GM23338 (cell line): ENCODE data around the gene ZSWIM5. TPM values are rescaled to one million over a fixed set of nuclear protein-coding genes. Genes with fewer than 3 reads are reported as not detected.

ENCODE experiments used
- ATAC-seq: fragments of 200-7000 bp; cut with Tn5 transposase; 3 replicates; pipeline ENCODE4 v1.9.1; 2020
- DNase-seq: peaks from one replicate; pipeline ENCODE4 v3.0.0-alpha.2; 2015; ENCODE audit warnings: low spot score
- H2AFZ ChIP-seq: fragments of 200-600 bp; sonication (generic); 2 replicates; pipeline ENCODE4 v1.8.0; 2016; ENCODE audit warnings: antibody characterized with exemption, mild to moderate bottlenecking, moderate library complexity
- H3F3A ChIP-seq: fragments of 200-600 bp; sonication (generic); replicated peaks from 2 replicates; pipeline ENCODE4 v1.8.0; 2017; ENCODE audit warnings: antibody characterized with exemption, mixed run types, low read depth
- H3K27ac ChIP-seq: fragments of 200-600 bp; sonication (generic); 2 replicates; pipeline ENCODE4 v1.6.1; 2016; ENCODE audit warnings: low read depth
- H3K27me3 ChIP-seq: fragments of 200-600 bp; sonication (generic); 2 replicates; pipeline ENCODE4 v1.8.0; 2016; ENCODE audit warnings: mild to moderate bottlenecking, mixed run types, moderate library complexity; ENCODE audit not compliant: insufficient read depth
- H3K36me3 ChIP-seq: fragments of 200-600 bp; sonication (generic); 2 replicates; pipeline ENCODE4 v1.8.0; 2016; ENCODE audit warnings: mild to moderate bottlenecking; ENCODE audit not compliant: insufficient read depth
- H3K4me1 ChIP-seq: fragments of 200-600 bp; sonication (generic); 2 replicates; pipeline ENCODE4 v1.8.0; 2016; ENCODE audit warnings: mild to moderate bottlenecking, moderate library complexity; ENCODE audit not compliant: insufficient read depth
- H3K4me2 ChIP-seq: fragments of 200-600 bp; sonication (generic); 2 replicates; pipeline ENCODE4 v1.7.1; 2017; ENCODE audit warnings: mixed run types
- H3K4me3 ChIP-seq: fragments of 200-600 bp; sonication (generic); 2 replicates; pipeline ENCODE4 v1.6.1; 2016; ENCODE audit warnings: mixed run types
- H3K79me2 ChIP-seq: fragments of 200-600 bp; sonication (generic); replicated peaks from 2 replicates; pipeline ENCODE4 v1.8.0; 2017; ENCODE audit warnings: mild to moderate bottlenecking; ENCODE audit not compliant: insufficient read depth
- H3K9me2 ChIP-seq: fragments of 200-600 bp; sonication (generic); 2 replicates; pipeline ENCODE4 v1.8.0; 2017; ENCODE audit not compliant: insufficient read depth
- H4K20me1 ChIP-seq: fragments of 200-600 bp; sonication (generic); replicated peaks from 2 replicates; pipeline ENCODE4 v1.8.0; 2017; ENCODE audit warnings: mild to moderate bottlenecking; ENCODE audit not compliant: insufficient read depth
- H3K27ac Mint-ChIP-seq: 2 replicates; pipeline ENCODE4 v1.8.0; 2020; ENCODE audit warnings: inconsistent platforms, mild to moderate bottlenecking, moderate library complexity, mixed read lengths
- H3K27me3 Mint-ChIP-seq: 3 replicates; pipeline ENCODE4 v1.8.0; 2022; ENCODE audit warnings: low read depth, mild to moderate bottlenecking, moderate library complexity, mixed read lengths, inconsistent platforms; ENCODE audit not compliant: insufficient read depth, poor library complexity
- H3K36me3 Mint-ChIP-seq: 3 replicates; pipeline ENCODE4 v1.8.0; 2021; ENCODE audit warnings: low read depth, mild to moderate bottlenecking, inconsistent platforms, moderate library complexity, mixed read lengths
- H3K4me1 Mint-ChIP-seq: 3 replicates; pipeline ENCODE4 v1.8.0; 2020; ENCODE audit warnings: mild to moderate bottlenecking, inconsistent platforms, mixed read lengths
- H3K4me3 Mint-ChIP-seq: 3 replicates; pipeline ENCODE4 v1.8.0; 2021; ENCODE audit warnings: moderate library complexity, mild to moderate bottlenecking, inconsistent platforms, mixed read lengths
- H3K9me3 Mint-ChIP-seq: 3 replicates; pipeline ENCODE4 v1.8.0; 2020; ENCODE audit warnings: moderate library complexity, mild to moderate bottlenecking, inconsistent platforms, mixed read lengths
- EZH2 ChIP-seq: fragments of 200-600 bp; sonication (generic); IDR thresholded peaks from one replicate; pipeline ENCODE4 v1.8.0; 2017; ENCODE audit warnings: antibody characterized with exemption, mild to moderate bottlenecking, low read depth; ENCODE audit not compliant: unreplicated experiment
- EZH2phosphoT487 ChIP-seq: fragments of 200-600 bp; sonication (generic); IDR thresholded peaks from one replicate; pipeline ENCODE4 v1.8.1; 2018; ENCODE audit warnings: antibody characterized with exemption; ENCODE audit not compliant: unreplicated experiment
- JUNB ChIP-seq: IDR thresholded peaks from one replicate; pipeline ENCODE4 v1.6.1; 2016; ENCODE audit warnings: antibody characterized with exemption; ENCODE audit not compliant: unreplicated experiment
- STAT1 ChIP-seq: IDR thresholded peaks from one replicate; pipeline ENCODE4 v1.6.1; 2016; ENCODE audit warnings: antibody characterized with exemption; ENCODE audit not compliant: unreplicated experiment
- ZNF331 ChIP-seq: fragments of 250-450 bp; sonication (Bioruptor Pico); IDR thresholded peaks from 2 replicates; pipeline ENCODE4 v1.5.0; 2020; ENCODE audit warnings: low read depth, mild to moderate bottlenecking, moderate library complexity
- polyA plus RNA-seq: library from polyadenylated mRNA; unstranded; fragments of >200 nt; fragmentation: Nextera tagmentation; extraction: Ambion mirVana; gene quantifications from 2 replicates; pipeline ENCODE4 v1.2.1, GENCODE V29; 2016
- total RNA-seq: library from RNA; depleted of rRNA; stranded (reverse); fragments of >200 nt; shearing (Covaris generic); gene quantifications from 2 replicates; pipeline ENCODE4 v1.2.3, GENCODE V29; 2014
- TF ChIP-seq, protein P1 (sequence below): fragments of 250-450 bp; sonication (Bioruptor Pico); IDR thresholded peaks from 2 replicates; pipeline ENCODE4 v1.5.0; 2020; ENCODE audit warnings: mild to moderate bottlenecking, moderate library complexity
- TF ChIP-seq, protein P2 (sequence below): IDR thresholded peaks from 2 replicates; pipeline ENCODE4 v1.6.1; 2016; ENCODE audit warnings: antibody characterized with exemption
- TF ChIP-seq, protein P3 (sequence below): IDR thresholded peaks from one replicate; pipeline ENCODE4 v1.6.1; 2018; ENCODE audit warnings: antibody characterized with exemption; ENCODE audit not compliant: unreplicated experiment

ZSWIM5 gene
- total and polyA plus RNA-seq, 2 experiments from 2014 or later = 0.65 to 3.6 TPM

DNA sequence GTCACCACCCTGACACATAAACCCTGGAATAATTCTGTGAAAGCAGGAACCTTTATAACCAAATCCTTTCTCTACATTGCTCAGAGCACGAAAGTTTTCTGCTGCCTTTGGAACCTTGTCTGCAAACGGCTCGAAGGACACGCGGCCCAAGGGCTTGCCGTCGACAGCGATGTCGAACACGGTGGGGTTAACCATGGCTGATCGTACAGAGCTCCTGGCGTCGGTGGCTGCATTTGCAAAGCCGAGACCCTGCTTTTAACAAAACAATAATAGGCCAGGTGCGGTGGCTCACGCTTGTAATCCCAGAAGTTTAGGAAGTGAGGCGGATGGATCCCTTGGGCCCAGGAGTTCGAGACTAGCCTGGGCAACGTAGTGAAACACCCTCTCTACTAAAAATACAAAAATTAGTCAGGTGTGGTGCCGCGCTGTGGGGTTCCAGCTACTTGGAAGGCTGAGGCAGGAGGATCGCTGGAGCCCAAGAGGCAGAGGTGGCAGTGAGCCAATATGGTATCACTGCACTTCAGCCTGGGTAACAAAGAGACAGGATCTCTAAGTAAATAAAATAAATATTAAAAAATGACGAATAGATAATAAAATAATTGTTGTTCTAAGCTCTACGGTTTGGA is 217.8 kb downstream of the ZSWIM5 start:
- H4K20me1 ChIP-seq = no peaks in the 10 kb centered on the region

More for the DNA sequence above, 217.8 kb downstream of the ZSWIM5 start:
- H3K36me3 Mint-ChIP-seq = no peaks in the 10 kb centered on the region
- Histone ChIP-seq H3K4me1 (no peaks in the 10 kb centered on the region), H3K27me3 (no peaks in the 10 kb centered on the region), H3K4me3 (no peak overlapping the region), H2AFZ (no peak overlapping the region), H3K4me2 (no peak overlapping the region), H3F3A (no peaks in the 10 kb centered on the region), H3K27ac (no peak overlapping the region), H3K9me2 (no peaks in the 10 kb centered on the region), H3K36me3 (no peaks in the 10 kb centered on the region), H3K79me2 (peaks cover 13% of the 10 kb centered on the region)
- DNase-seq (no peak), ATAC-seq (no peak)
- peaks cover 5% of the 10 kb centered on the region for H3K27me3 Mint-ChIP-seq
- no peak for TF ChIP-seq STAT1
- TF ChIP-seq ZNF331 (CRISPR knock-in tag) = no peak
- no peak for TF ChIP-seq JUNB
- no peak for TF ChIP-seq EZH2
- TF ChIP-seq EZH2phosphoT487 = no peak
- TF ChIP-seq, protein P1, sequence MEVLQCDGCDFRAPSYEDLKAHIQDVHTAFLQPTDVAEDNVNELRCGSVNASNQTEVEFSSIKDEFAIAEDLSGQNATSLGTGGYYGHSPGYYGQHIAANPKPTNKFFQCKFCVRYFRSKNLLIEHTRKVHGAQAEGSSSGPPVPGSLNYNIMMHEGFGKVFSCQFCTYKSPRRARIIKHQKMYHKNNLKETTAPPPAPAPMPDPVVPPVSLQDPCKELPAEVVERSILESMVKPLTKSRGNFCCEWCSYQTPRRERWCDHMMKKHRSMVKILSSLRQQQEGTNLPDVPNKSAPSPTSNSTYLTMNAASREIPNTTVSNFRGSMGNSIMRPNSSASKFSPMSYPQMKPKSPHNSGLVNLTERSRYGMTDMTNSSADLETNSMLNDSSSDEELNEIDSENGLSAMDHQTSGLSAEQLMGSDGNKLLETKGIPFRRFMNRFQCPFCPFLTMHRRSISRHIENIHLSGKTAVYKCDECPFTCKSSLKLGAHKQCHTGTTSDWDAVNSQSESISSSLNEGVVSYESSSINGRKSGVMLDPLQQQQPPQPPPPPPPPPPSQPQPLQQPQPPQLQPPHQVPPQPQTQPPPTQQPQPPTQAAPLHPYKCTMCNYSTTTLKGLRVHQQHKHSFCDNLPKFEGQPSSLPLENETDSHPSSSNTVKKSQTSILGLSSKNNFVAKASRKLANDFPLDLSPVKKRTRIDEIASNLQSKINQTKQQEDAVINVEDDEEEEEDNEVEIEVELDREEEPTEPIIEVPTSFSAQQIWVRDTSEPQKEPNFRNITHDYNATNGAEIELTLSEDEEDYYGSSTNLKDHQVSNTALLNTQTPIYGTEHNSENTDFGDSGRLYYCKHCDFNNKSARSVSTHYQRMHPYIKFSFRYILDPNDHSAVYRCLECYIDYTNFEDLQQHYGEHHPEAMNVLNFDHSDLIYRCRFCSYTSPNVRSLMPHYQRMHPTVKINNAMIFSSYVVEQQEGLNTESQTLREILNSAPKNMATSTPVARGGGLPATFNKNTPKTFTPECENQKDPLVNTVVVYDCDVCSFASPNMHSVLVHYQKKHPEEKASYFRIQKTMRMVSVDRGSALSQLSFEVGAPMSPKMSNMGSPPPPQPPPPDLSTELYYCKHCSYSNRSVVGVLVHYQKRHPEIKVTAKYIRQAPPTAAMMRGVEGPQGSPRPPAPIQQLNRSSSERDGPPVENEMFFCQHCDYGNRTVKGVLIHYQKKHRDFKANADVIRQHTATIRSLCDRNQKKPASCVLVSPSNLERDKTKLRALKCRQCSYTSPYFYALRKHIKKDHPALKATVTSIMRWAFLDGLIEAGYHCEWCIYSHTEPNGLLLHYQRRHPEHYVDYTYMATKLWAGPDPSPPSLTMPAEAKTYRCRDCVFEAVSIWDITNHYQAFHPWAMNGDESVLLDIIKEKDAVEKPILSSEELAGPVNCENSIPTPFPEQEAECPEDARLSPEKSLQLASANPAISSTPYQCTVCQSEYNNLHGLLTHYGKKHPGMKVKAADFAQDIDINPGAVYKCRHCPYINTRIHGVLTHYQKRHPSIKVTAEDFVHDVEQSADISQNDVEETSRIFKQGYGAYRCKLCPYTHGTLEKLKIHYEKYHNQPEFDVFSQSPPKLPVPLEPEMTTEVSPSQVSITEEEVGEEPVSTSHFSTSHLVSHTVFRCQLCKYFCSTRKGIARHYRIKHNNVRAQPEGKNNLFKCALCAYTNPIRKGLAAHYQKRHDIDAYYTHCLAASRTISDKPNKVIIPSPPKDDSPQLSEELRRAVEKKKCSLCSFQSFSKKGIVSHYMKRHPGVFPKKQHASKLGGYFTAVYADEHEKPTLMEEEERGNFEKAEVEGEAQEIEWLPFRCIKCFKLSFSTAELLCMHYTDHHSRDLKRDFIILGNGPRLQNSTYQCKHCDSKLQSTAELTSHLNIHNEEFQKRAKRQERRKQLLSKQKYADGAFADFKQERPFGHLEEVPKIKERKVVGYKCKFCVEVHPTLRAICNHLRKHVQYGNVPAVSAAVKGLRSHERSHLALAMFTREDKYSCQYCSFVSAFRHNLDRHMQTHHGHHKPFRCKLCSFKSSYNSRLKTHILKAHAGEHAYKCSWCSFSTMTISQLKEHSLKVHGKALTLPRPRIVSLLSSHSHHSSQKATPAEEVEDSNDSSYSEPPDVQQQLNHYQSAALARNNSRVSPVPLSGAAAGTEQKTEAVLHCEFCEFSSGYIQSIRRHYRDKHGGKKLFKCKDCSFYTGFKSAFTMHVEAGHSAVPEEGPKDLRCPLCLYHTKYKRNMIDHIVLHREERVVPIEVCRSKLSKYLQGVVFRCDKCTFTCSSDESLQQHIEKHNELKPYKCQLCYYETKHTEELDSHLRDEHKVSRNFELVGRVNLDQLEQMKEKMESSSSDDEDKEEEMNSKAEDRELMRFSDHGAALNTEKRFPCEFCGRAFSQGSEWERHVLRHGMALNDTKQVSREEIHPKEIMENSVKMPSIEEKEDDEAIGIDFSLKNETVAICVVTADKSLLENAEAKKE (CRISPR knock-in tag) = no peak
- TF ChIP-seq, protein P2, sequence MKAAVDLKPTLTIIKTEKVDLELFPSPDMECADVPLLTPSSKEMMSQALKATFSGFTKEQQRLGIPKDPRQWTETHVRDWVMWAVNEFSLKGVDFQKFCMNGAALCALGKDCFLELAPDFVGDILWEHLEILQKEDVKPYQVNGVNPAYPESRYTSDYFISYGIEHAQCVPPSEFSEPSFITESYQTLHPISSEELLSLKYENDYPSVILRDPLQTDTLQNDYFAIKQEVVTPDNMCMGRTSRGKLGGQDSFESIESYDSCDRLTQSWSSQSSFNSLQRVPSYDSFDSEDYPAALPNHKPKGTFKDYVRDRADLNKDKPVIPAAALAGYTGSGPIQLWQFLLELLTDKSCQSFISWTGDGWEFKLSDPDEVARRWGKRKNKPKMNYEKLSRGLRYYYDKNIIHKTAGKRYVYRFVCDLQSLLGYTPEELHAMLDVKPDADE = no peak
- TF ChIP-seq, protein P3, sequence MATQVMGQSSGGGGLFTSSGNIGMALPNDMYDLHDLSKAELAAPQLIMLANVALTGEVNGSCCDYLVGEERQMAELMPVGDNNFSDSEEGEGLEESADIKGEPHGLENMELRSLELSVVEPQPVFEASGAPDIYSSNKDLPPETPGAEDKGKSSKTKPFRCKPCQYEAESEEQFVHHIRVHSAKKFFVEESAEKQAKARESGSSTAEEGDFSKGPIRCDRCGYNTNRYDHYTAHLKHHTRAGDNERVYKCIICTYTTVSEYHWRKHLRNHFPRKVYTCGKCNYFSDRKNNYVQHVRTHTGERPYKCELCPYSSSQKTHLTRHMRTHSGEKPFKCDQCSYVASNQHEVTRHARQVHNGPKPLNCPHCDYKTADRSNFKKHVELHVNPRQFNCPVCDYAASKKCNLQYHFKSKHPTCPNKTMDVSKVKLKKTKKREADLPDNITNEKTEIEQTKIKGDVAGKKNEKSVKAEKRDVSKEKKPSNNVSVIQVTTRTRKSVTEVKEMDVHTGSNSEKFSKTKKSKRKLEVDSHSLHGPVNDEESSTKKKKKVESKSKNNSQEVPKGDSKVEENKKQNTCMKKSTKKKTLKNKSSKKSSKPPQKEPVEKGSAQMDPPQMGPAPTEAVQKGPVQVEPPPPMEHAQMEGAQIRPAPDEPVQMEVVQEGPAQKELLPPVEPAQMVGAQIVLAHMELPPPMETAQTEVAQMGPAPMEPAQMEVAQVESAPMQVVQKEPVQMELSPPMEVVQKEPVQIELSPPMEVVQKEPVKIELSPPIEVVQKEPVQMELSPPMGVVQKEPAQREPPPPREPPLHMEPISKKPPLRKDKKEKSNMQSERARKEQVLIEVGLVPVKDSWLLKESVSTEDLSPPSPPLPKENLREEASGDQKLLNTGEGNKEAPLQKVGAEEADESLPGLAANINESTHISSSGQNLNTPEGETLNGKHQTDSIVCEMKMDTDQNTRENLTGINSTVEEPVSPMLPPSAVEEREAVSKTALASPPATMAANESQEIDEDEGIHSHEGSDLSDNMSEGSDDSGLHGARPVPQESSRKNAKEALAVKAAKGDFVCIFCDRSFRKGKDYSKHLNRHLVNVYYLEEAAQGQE = no peak
- H3K9me3 Mint-ChIP-seq = peaks cover 5% of the 10 kb centered on the region; the same call in 2 of the 3 replicates
- H3K27ac Mint-ChIP-seq = no peak overlapping the region
- H3K4me3 Mint-ChIP-seq = no peak overlapping the region
- H3K4me1 Mint-ChIP-seq = peaks cover 3% of the 10 kb centered on the region; the same call in 2 of the 3 replicates
